Right lobe of liver (tissue), 4 donors: ENCODE results near the gene AIDA.

ENCODE experiments used
- CTCF ChIP-seq, 4 donors: fragments of 200-600 bp in 3 of 4; fragments of 450-650 bp in 1 of 4; IDR thresholded peaks; one replicate each; pipeline versions ENCODE4 v1.5.1 to v1.8.0; 2016 to 2022; ENCODE audit warnings: antibody characterized with exemption in 4 of 4, mild to moderate bottlenecking in 2 of 4
- POLR2A ChIP-seq: fragments of 450-650 bp; IDR thresholded peaks from one replicate; pipeline ENCODE4 v1.6.1; 2017; ENCODE audit warnings: antibody characterized with exemption, mild to moderate bottlenecking
- donor health status: DM: no; HTN: no; CAD: no.
- donor health status: DM: no; HTN: no; CAD: no.
- donor health status: DM: no; HTN: yes; CAD: no.

- no peak for TF ChIP-seq CTCF (IDR thresholded peaks at IDR 0.05)
- no peak for TF ChIP-seq POLR2A
Measured at GRCh38 chr1:222757646-222758268, 45.5 kb upstream of the AIDA start.
